ENCODE measurements around the gene GJB2. TPM values are rescaled to one million over a fixed set of nuclear protein-coding genes. Genes with fewer than 3 reads are reported as not detected.

The GJB2 gene
- total and polyA plus RNA-seq, 10 of the 15 experiments (the other 5 are each of a cell fraction or from before 2014, with no cell fraction given): 0.07 to 0.59 (median 0.31) TPM; not detected in 1

DNA sequence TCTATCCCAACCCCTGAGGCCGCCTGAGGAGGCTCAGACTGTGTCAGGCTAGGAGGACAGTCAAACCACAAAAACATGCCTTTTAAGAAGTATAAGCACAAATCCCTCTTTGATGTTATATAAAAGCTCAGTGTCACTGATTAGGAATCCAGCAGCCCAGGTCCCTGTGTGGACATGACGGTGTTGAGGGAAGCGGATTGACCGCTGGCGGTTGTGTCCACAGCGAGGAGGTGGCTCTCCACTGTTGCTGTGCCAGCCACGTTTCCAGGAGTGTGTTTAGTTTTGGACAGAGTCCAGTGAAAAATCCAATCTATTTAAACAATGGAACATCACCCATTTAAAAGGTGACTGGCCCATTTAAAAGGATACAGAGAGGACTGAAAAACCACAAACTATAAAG, 24.3 kb downstream of the GJB2 start (continued):
- no peak for TF ChIP-seq EED (IDR thresholded peaks at IDR 0.05; ENCODE audit: low read depth)
- TF ChIP-seq NR2F1 (conservative IDR thresholded peaks at IDR 0.05): no peak
- TF ChIP-seq JUND (IDR thresholded peaks at IDR 0.05; ENCODE audit: low read depth, low read length): no peak
- TF ChIP-seq, protein P1, sequence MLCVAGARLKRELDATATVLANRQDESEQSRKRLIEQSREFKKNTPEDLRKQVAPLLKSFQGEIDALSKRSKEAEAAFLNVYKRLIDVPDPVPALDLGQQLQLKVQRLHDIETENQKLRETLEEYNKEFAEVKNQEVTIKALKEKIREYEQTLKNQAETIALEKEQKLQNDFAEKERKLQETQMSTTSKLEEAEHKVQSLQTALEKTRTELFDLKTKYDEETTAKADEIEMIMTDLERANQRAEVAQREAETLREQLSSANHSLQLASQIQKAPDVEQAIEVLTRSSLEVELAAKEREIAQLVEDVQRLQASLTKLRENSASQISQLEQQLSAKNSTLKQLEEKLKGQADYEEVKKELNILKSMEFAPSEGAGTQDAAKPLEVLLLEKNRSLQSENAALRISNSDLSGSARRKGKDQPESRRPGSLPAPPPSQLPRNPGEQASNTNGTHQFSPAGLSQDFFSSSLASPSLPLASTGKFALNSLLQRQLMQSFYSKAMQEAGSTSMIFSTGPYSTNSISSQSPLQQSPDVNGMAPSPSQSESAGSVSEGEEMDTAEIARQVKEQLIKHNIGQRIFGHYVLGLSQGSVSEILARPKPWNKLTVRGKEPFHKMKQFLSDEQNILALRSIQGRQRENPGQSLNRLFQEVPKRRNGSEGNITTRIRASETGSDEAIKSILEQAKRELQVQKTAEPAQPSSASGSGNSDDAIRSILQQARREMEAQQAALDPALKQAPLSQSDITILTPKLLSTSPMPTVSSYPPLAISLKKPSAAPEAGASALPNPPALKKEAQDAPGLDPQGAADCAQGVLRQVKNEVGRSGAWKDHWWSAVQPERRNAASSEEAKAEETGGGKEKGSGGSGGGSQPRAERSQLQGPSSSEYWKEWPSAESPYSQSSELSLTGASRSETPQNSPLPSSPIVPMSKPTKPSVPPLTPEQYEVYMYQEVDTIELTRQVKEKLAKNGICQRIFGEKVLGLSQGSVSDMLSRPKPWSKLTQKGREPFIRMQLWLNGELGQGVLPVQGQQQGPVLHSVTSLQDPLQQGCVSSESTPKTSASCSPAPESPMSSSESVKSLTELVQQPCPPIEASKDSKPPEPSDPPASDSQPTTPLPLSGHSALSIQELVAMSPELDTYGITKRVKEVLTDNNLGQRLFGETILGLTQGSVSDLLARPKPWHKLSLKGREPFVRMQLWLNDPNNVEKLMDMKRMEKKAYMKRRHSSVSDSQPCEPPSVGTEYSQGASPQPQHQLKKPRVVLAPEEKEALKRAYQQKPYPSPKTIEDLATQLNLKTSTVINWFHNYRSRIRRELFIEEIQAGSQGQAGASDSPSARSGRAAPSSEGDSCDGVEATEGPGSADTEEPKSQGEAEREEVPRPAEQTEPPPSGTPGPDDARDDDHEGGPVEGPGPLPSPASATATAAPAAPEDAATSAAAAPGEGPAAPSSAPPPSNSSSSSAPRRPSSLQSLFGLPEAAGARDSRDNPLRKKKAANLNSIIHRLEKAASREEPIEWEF (IDR thresholded peaks at IDR 0.05; ENCODE audit: insufficient replicate concordance, low read depth, low read length): no peak
- TF ChIP-seq CHD4 (IDR thresholded peaks at IDR 0.05): no peak
- TF ChIP-seq, protein P2, sequence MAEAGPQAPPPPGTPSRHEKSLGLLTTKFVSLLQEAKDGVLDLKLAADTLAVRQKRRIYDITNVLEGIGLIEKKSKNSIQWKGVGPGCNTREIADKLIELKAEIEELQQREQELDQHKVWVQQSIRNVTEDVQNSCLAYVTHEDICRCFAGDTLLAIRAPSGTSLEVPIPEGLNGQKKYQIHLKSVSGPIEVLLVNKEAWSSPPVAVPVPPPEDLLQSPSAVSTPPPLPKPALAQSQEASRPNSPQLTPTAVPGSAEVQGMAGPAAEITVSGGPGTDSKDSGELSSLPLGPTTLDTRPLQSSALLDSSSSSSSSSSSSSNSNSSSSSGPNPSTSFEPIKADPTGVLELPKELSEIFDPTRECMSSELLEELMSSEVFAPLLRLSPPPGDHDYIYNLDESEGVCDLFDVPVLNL (IDR thresholded peaks at IDR 0.05; ENCODE audit: low read depth, low read length): no peak
- no peak for TF ChIP-seq SUZ12 (IDR thresholded peaks at IDR 0.05; ENCODE audit: unreplicated experiment)
- no peak for TF ChIP-seq POLR2AphosphoS5 (IDR thresholded peaks at IDR 0.05; ENCODE audit: low read length)

Data from GM12878 (cell line).